GM23248 (cell line): Measurements from ENCODE around the gene CFAP45. TPM values are rescaled to one million over a fixed set of nuclear protein-coding genes. Genes with fewer than 3 reads are reported as not detected.

ENCODE experiments used
- DNase-seq: peaks from one replicate; pipeline ENCODE4 v3.0.0-alpha.2; 2015
- H2AFZ ChIP-seq: fragments of 200-600 bp; sonication (generic); 2 replicates; pipeline ENCODE4 v1.6.1; 2016; ENCODE audit warnings: antibody characterized with exemption
- H3F3A ChIP-seq: fragments of 200-600 bp; sonication (generic); 2 replicates; pipeline ENCODE4 v1.6.1; 2016; ENCODE audit warnings: mild to moderate bottlenecking, antibody characterized with exemption, mixed run types; ENCODE audit not compliant: insufficient read depth
- H3K27ac ChIP-seq: fragments of 200-600 bp; sonication (generic); 2 replicates; pipeline ENCODE4 v1.5.1; 2016; ENCODE audit warnings: mild to moderate bottlenecking
- H3K27me3 ChIP-seq: fragments of 200-600 bp; sonication (generic); replicated peaks from 2 replicates; pipeline ENCODE4 v1.6.1; 2016; ENCODE audit warnings: mild to moderate bottlenecking; ENCODE audit not compliant: insufficient read depth
- H3K36me3 ChIP-seq: fragments of 200-600 bp; sonication (generic); 2 replicates; pipeline ENCODE4 v1.6.1; 2016; ENCODE audit warnings: low read depth, mild to moderate bottlenecking
- H3K4me1 ChIP-seq: fragments of 200-600 bp; sonication (generic); 2 replicates; pipeline ENCODE4 v1.6.1; 2016; ENCODE audit warnings: mild to moderate bottlenecking; ENCODE audit not compliant: insufficient read depth
- H3K4me2 ChIP-seq: fragments of 200-600 bp; sonication (generic); one replicate; pipeline ENCODE4 v1.6.1; 2016; ENCODE audit warnings: mild to moderate bottlenecking; ENCODE audit not compliant: unreplicated experiment
- H3K4me3 ChIP-seq: fragments of 200-600 bp; sonication (generic); 2 replicates; pipeline ENCODE4 v1.5.1; 2016; ENCODE audit warnings: mild to moderate bottlenecking
- H3K79me2 ChIP-seq: fragments of 200-600 bp; sonication (generic); 2 replicates; pipeline ENCODE4 v1.6.1; 2016; ENCODE audit warnings: mild to moderate bottlenecking; ENCODE audit not compliant: insufficient read depth
- H3K9ac ChIP-seq: fragments of 200-600 bp; sonication (generic); 2 replicates; pipeline ENCODE4 v1.6.1; 2016; ENCODE audit warnings: mild to moderate bottlenecking
- H3K9me2 ChIP-seq: fragments of 200-600 bp; sonication (generic); 2 replicates; pipeline ENCODE4 v1.6.1; 2016; ENCODE audit warnings: mixed run types, mild to moderate bottlenecking, moderate library complexity; ENCODE audit not compliant: insufficient read depth
- H3K9me3 ChIP-seq: fragments of 200-600 bp; sonication (generic); one replicate; pipeline ENCODE4 v1.6.1; 2017; ENCODE audit warnings: low read depth
- H4K20me1 ChIP-seq: fragments of 200-600 bp; sonication (generic); 2 replicates; pipeline ENCODE4 v1.6.0; 2016; ENCODE audit not compliant: insufficient read depth
- EZH2 ChIP-seq: fragments of 200-600 bp; sonication (generic); IDR thresholded peaks from 2 replicates; pipeline ENCODE4 v1.6.1; 2018; ENCODE audit warnings: antibody characterized with exemption, mild to moderate bottlenecking; ENCODE audit not compliant: insufficient read depth, poor library complexity, severe bottlenecking
- EZH2phosphoT487 ChIP-seq: fragments of 200-600 bp; sonication (generic); IDR thresholded peaks from 2 replicates; pipeline ENCODE4 v1.6.1; 2018; ENCODE audit warnings: antibody characterized with exemption, moderate library complexity, mild to moderate bottlenecking, low read depth; ENCODE audit not compliant: insufficient read depth
- WGBS, 2 experiments: methylation state at CpG; one replicate each; pipeline ENCODE4 v1.1.6; 2015 to 2017; ENCODE audit warnings: low lambda C conversion rate in 2 of 2, low coverage in 1 of 2; ENCODE audit errors: missing lambda C conversion rate in 2 of 2; 5-methylcytosine and 5-hydroxymethylcytosine counted together
- in situ Hi-C: fragments of 300-500 bp; cut with MboI; formaldehyde crosslinking; loops from 2 replicates; pipeline ENCODE4 v1.15.0; 2020
- polyA plus RNA-seq: library from polyadenylated mRNA; unstranded; fragments of >200 nt; fragmentation: Nextera tagmentation; extraction: Ambion mirVana; gene quantifications from 2 replicates; pipeline ENCODE4 v1.2.1, GENCODE V29; 2016
- total RNA-seq: library from RNA; depleted of rRNA; stranded (reverse); fragments of >200 nt; shearing (Covaris generic); gene quantifications from 2 replicates; pipeline ENCODE4 v1.2.3, GENCODE V29; 2014

CFAP45 gene
- total and polyA plus RNA-seq, 2 experiments from 2014 or later, result 0.51 TPM; not detected in 1

GRCh38 chr1:159897962-159898361 is 2.0 kb downstream of the CFAP45 start:
- TF ChIP-seq EZH2phosphoT487 (no peak), EZH2 (no peak)
- no peak overlapping the region for H3K4me2 ChIP-seq
- 80 to 87% methylated on average over 3 of the region's 3 CpGs for WGBS, 2 experiments
- no peaks in the 10 kb centered on the region for H3K4me1 ChIP-seq
- no peak overlapping the region for H2AFZ ChIP-seq
- no peak overlapping the region for H3K9ac ChIP-seq
- no peaks in the 10 kb centered on the region for H3K9me2 ChIP-seq
- no peaks in the 10 kb centered on the region for H3K27me3 ChIP-seq
- no peaks in the 10 kb centered on the region for H3K36me3 ChIP-seq
- in situ Hi-C loops, result loop anchor here (10.0 kb wide), 1 partner anchor 733 kb away; no protein-coding TSS in a partner anchor
- no peak for DNase-seq
- no peaks in the 10 kb centered on the region for H3F3A ChIP-seq
- no peak overlapping the region for H3K4me3 ChIP-seq
- H4K20me1 ChIP-seq, result no peaks in the 10 kb centered on the region
- H3K27ac ChIP-seq, result no peak overlapping the region
- H3K9me3 ChIP-seq, result no peaks in the 10 kb centered on the region
- H3K79me2 ChIP-seq, result no peaks in the 10 kb centered on the region

- DNase-seq, result no peak
Measured at GRCh38 chr1:159896546-159896930, 3.4 kb downstream of the CFAP45 start.

DNA sequence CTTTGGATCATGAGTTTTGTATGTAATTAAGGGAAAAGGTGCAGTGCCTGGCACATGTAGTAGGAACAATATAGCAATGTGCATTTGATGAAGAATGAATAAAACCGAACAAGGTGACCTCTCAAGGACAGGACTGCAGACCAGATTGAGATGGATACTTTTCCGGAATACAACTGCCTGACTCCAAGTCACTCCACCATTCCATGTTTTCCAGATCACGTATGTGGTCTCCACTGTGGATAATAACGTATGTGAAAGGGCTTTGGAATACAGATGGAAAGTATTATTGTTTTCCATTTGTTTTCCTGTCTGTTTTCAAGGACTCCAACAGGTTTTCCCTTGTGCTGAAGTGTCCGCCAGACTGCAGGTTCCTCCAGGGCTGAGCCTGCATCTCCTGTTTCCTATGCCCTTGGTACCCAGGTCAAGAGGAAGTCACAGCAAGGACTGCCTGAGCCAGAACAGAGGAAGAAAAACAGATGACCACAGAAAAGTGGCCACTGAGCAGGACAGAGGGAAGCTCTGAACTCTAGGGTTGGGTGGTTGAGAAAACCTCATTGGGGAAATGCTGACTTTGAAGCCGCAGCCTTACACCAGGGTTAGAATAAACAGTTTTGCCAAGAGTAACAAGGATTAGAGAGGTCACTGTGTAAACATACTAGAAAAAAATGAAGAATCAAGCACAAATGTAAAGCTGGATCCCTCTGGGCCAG is 4.0 kb downstream of the CFAP45 start:
- Histone ChIP-seq H3K27ac (no peak overlapping the region), H2AFZ (no peak overlapping the region), H3K36me3 (no peaks in the 10 kb centered on the region), H3K9me2 (no peaks in the 10 kb centered on the region), H3K4me3 (no peak overlapping the region), H3K9me3 (no peaks in the 10 kb centered on the region), H3K27me3 (no peaks in the 10 kb centered on the region), H4K20me1 (no peaks in the 10 kb centered on the region), H3K79me2 (no peaks in the 10 kb centered on the region), H3K4me1 (peaks cover 5% of the 10 kb centered on the region; the same call in 1 of the 2 replicates), H3K4me2 (no peak overlapping the region), H3K9ac (no peak overlapping the region), H3F3A (peaks cover 4% of the 10 kb centered on the region; the same call in 1 of the 2 replicates)
- WGBS, 2 experiments, result 74 to 82% methylated on average over 6 of the region's 6 CpGs
- in situ Hi-C loops, result loop anchor here (10.0 kb wide), 1 partner anchor 731 kb away; no protein-coding TSS in a partner anchor
- no peak for DNase-seq
- no peak for TF ChIP-seq EZH2phosphoT487
- TF ChIP-seq EZH2, result no peak

More at GRCh38 chr1:159896546-159896930, 3.4 kb downstream of the CFAP45 start:
- Histone ChIP-seq H3K36me3 (no peaks in the 10 kb centered on the region), H3K79me2 (no peaks in the 10 kb centered on the region), H3K27me3 (no peaks in the 10 kb centered on the region), H3K4me2 (no peak overlapping the region), H3F3A (no peaks in the 10 kb centered on the region), H3K4me3 (no peak overlapping the region), H3K9me3 (no peaks in the 10 kb centered on the region), H3K27ac (no peak overlapping the region), H3K9ac (no peak overlapping the region), H2AFZ (no peak overlapping the region), H3K9me2 (no peaks in the 10 kb centered on the region), H3K4me1 (no peaks in the 10 kb centered on the region), H4K20me1 (no peaks in the 10 kb centered on the region)
- no peak for TF ChIP-seq EZH2
- no peak for TF ChIP-seq EZH2phosphoT487
- WGBS, 2 experiments, result 82 to 85% methylated on average over 3 of the region's 3 CpGs
- in situ Hi-C loops, result loop anchor here (10.0 kb wide), 1 partner anchor 732 kb away; no protein-coding TSS in a partner anchor

DNA sequence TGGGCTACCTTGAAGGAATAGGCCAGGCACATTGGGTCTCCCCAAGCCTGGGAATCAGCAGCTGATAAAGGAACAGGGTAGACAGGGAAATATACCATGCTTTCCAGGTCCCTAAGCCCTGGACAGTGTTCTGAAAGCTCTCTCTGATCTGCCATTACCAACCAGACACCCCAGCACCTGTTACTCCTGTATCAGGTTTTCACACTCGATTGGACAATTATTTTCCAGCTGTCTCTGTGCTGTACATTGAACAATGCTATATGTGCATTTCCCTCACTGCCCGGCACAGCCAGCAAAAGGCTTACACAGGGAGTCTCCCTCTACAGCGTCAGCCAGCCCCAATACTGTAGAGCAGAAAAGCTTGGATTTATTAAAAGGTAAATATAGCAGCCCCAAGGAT is 4.7 kb downstream of the CFAP45 start:
- Histone ChIP-seq H3K27ac (no peak overlapping the region), H4K20me1 (no peaks in the 10 kb centered on the region), H3K36me3 (no peaks in the 10 kb centered on the region), H3K4me1 (peaks cover 10% of the 10 kb centered on the region), H3K4me3 (no peak overlapping the region), H3F3A (peaks cover 6% of the 10 kb centered on the region; the same call in 1 of the 2 replicates), H3K9ac (no peak overlapping the region), H2AFZ (no peak overlapping the region), H3K79me2 (no peaks in the 10 kb centered on the region), H3K4me2 (no peak overlapping the region), H3K9me3 (no peaks in the 10 kb centered on the region), H3K27me3 (no peaks in the 10 kb centered on the region), H3K9me2 (no peaks in the 10 kb centered on the region)
- TF ChIP-seq EZH2, result no peak
- TF ChIP-seq EZH2phosphoT487, result no peak
- 50 to 58% methylated on average over 3 of the region's 3 CpGs for WGBS, 2 experiments
- in situ Hi-C loops, result loop anchor here (10.0 kb wide), 1 partner anchor 730 kb away; no protein-coding TSS in a partner anchor
- DNase-seq, result no peak
